ENCODE measurements around the gene RRM1. TPM values are rescaled to one million over a fixed set of nuclear protein-coding genes. Genes with fewer than 3 reads are reported as not detected.

The RRM1 gene
- total and polyA plus RNA-seq, 9 of the 15 experiments (the other 6 are each of a cell fraction or from before 2014, with no cell fraction given): 113 to 270 (median 163) TPM

DNA sequence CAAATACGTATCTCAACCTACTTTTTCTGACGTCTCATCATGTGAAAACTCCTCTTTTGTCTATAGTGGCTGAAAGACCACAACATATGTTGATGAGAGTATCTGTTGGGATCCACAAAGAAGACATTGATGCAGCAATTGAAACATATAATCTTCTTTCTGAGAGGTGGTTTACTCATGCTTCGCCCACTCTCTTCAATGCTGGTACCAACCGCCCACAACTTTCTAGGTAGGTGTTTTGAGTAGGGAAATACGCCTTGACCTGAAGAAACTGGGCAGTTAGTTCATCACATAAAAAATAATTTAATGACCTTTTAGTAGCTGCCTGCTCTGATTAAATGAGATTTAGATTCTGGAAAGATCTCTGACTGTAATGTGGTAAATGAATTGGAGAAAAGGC is 17.2 kb downstream of the RRM1 start:
- POLR2A ChIA-PET: interaction anchor here (0.8 to 1.1 kb wide), 2 partner anchors 10 to 30 kb away, joined by 3 to 4 read pairs; no protein-coding TSS in a partner anchor
- in situ Hi-C loops (cut with MboI): no loop called here
- WGBS (ENCODE audit: insufficient coverage, low coverage, missing lambda C conversion rate): 86% methylated on average over 5 of the region's 5 CpGs
- Histone ChIP-seq H3K4me3 (no peak overlapping the region), H3K9me3 (replicated peaks; ENCODE audit: control insufficient read depth, insufficient read depth, low read depth, low read length) (no peaks in the 10 kb centered on the region), H2AFZ (ENCODE audit: low read depth, low read length) (no peak overlapping the region), H3K9me1 (ENCODE audit: control insufficient read depth, insufficient read depth, low read length) (no peaks in the 10 kb centered on the region), H3K4me1 (replicated peaks in 1 of 2; ENCODE audit: control insufficient read depth in 2 of 2, insufficient read depth in 2 of 2, low read length in 2 of 2) (no peaks in the 10 kb centered on the region), H3K79me2 (ENCODE audit: control insufficient read depth, insufficient read depth, low read length) (no peaks in the 10 kb centered on the region), H3K9ac (ENCODE audit: insufficient read depth in 1 of 2, low read depth in 2 of 2, low read length in 2 of 2) (no peak overlapping the region), H3K27ac (ENCODE audit: extremely low read depth, low read depth, low read length) (no peak overlapping the region), H3K27me3 (ENCODE audit: control insufficient read depth in 2 of 2, insufficient read depth in 2 of 2, low read length in 2 of 2) (no peaks in the 10 kb centered on the region), H3K4me2 (ENCODE audit: insufficient read depth, low read length) (no peak overlapping the region), H4K20me1 (replicated peaks; ENCODE audit: control insufficient read depth, insufficient read depth, low read length) (no peaks in the 10 kb centered on the region), H3K36me3 (ENCODE audit: control insufficient read depth, insufficient read depth, low read length) (peaks cover 84% of the 10 kb centered on the region)
- BruUV-seq (replicated peaks): no TSS peak
- TF ChIP-seq RHOXF2B (CRISPR knock-in tag; conservative IDR thresholded peaks at IDR 0.05) (no peak), CEBPB (tag; IDR thresholded peaks at IDR 0.05) (no peak), ASH1L (IDR thresholded peaks at IDR 0.05; ENCODE audit: borderline replicate concordance, low read depth, partially characterized antibody) (no peak), TAL1 (IDR thresholded peaks at IDR 0.05) (no peak), AFF1 (IDR thresholded peaks at IDR 0.05; ENCODE audit: low read depth in 1 of 2, partially characterized antibody in 2 of 2) (no peak), CHD1 (IDR thresholded peaks at IDR 0.05; ENCODE audit: low read length) (no peak), UBTF (IDR thresholded peaks at IDR 0.05; ENCODE audit: borderline replicate concordance in 1 of 2, low read depth in 2 of 2, low read length in 2 of 2) (no peak), HDGF (IDR thresholded peaks at IDR 0.05) (no peak)
- TF ChIP-seq, protein P1, sequence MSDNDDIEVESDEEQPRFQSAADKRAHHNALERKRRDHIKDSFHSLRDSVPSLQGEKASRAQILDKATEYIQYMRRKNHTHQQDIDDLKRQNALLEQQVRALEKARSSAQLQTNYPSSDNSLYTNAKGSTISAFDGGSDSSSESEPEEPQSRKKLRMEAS (CRISPR knock-in tag; IDR thresholded peaks at IDR 0.05): no peak
- intact Hi-C loops (cut with micrococcal nuclease): no loop called here
- DNase-seq (ENCODE audit: extremely low read depth in 1 of 4, low spot score in 3 of 4): no peak
- no peak for FAIRE-seq
- ATAC-seq: no peak
- CTCF ChIA-PET (ENCODE audit: low intra/inter-chr PET ratio): no interaction called here
